ENCODE data around the gene CLEC2L.

GRCh38 chr7:139522830-139523198 lies 671 bp upstream of the CLEC2L start:
- TF ChIP-seq CTCF (IDR thresholded peaks at IDR 0.05) (no peak), POLR2A (IDR thresholded peaks at IDR 0.05) (no peak)

Data from breast epithelium (tissue), 3 donors.